Measurements from ENCODE around the gene NUDT14.

NUDT14 gene

GRCh38 chr14:105185001-105185400 lies 3.9 kb upstream of the NUDT14 start:
- no peaks in the 10 kb centered on the region for H3K36me3 ChIP-seq (ENCODE audit: control insufficient read depth in 1 of 2, insufficient read depth in 2 of 2, low read length in 2 of 2)
- H3K4me2 ChIP-seq (ENCODE audit: low read length): no peak overlapping the region
- H2AFZ ChIP-seq (ENCODE audit: insufficient read depth, low read length, poor library complexity): no peak overlapping the region
- WGBS (ENCODE audit: extremely low coverage, insufficient coverage, insufficient read length): no CpG with 5 or more reads among the region's 18 CpGs
- peaks cover 2 to 6% of the 10 kb centered on the region in 2 experiments for H3K4me1 ChIP-seq (ENCODE audit: control insufficient read depth in 1 of 2, insufficient read depth in 2 of 2, low read length in 2 of 2)
- no peak overlapping the region for H4K8ac ChIP-seq (ENCODE audit: low read depth, low read length)
- H3K79me1 ChIP-seq (ENCODE audit: low read length): peaks cover 2% of the 10 kb centered on the region
- no peak overlapping the region for H3K4ac ChIP-seq (ENCODE audit: low read depth, low read length)
- H2BK5ac ChIP-seq (ENCODE audit: low read depth, low read length, poor library complexity): no peak overlapping the region
- H3K79me2 ChIP-seq (ENCODE audit: control insufficient read depth, insufficient read depth, low read length, poor library complexity): peaks cover 3% of the 10 kb centered on the region
- H4K12ac ChIP-seq (ENCODE audit: low read depth, low read length): no peak overlapping the region
- no peak overlapping the region for H3K14ac ChIP-seq (ENCODE audit: low read length)
- no peaks in the 10 kb centered on the region for H3K27me3 ChIP-seq (ENCODE audit: insufficient read depth, low read length)
- no peak overlapping the region for H3K23ac ChIP-seq (ENCODE audit: low read length)
- H2BK12ac ChIP-seq (ENCODE audit: low read length): no peak overlapping the region
- H4K91ac ChIP-seq (ENCODE audit: low read depth, low read length): no peak overlapping the region
- no peak overlapping the region for H3K27ac ChIP-seq (ENCODE audit: low read depth, low read length)
- DNase-seq: no peak
- H3K9me3 ChIP-seq (ENCODE audit: insufficient read depth, low read depth, low read length): peaks cover 7% of the 10 kb centered on the region
- no peak overlapping the region for H3K4me3 ChIP-seq (ENCODE audit: low read depth, low read length)
- H3K9ac ChIP-seq (ENCODE audit: low read length): no peak overlapping the region
- no peak overlapping the region for H2BK120ac ChIP-seq (ENCODE audit: insufficient read depth, low read length, poor library complexity)
- H3K18ac ChIP-seq (ENCODE audit: low read length): no peak overlapping the region
- no peak overlapping the region for H2AK5ac ChIP-seq (ENCODE audit: low read length)

GRCh38 chr14:105184461-105184860 lies 3.3 kb upstream of the NUDT14 start:
- no peak overlapping the region for H3K14ac ChIP-seq (ENCODE audit: low read length)
- no peak overlapping the region for H4K8ac ChIP-seq (ENCODE audit: low read depth, low read length)
- no peak overlapping the region for H3K23ac ChIP-seq (ENCODE audit: low read length)
- no peak overlapping the region for H3K4ac ChIP-seq (ENCODE audit: low read depth, low read length)
- no peaks in the 10 kb centered on the region for H3K36me3 ChIP-seq (ENCODE audit: control insufficient read depth in 1 of 2, insufficient read depth in 2 of 2, low read length in 2 of 2)
- H3K27ac ChIP-seq (ENCODE audit: low read depth, low read length): no peak overlapping the region
- no peak overlapping the region for H4K12ac ChIP-seq (ENCODE audit: low read depth, low read length)
- peaks cover 2% of the 10 kb centered on the region for H3K79me1 ChIP-seq (ENCODE audit: low read length)
- no peak overlapping the region for H2AFZ ChIP-seq (ENCODE audit: insufficient read depth, low read length, poor library complexity)
- H3K4me2 ChIP-seq (ENCODE audit: low read length): no peak overlapping the region
- no peak for DNase-seq
- no peak overlapping the region for H4K91ac ChIP-seq (ENCODE audit: low read depth, low read length)
- H2BK12ac ChIP-seq (ENCODE audit: low read length): no peak overlapping the region
- no CpG with 5 or more reads among the region's 9 CpGs for WGBS (ENCODE audit: extremely low coverage, insufficient coverage, insufficient read length)
- no peak overlapping the region for H3K9ac ChIP-seq (ENCODE audit: low read length)
- H3K4me3 ChIP-seq (ENCODE audit: low read depth, low read length): no peak overlapping the region
- H3K79me2 ChIP-seq (ENCODE audit: control insufficient read depth, insufficient read depth, low read length, poor library complexity): peaks cover 3% of the 10 kb centered on the region
- H2AK5ac ChIP-seq (ENCODE audit: low read length): no peak overlapping the region
- H2BK120ac ChIP-seq (ENCODE audit: insufficient read depth, low read length, poor library complexity): no peak overlapping the region
- H3K18ac ChIP-seq (ENCODE audit: low read length): no peak overlapping the region
- H2BK5ac ChIP-seq (ENCODE audit: low read depth, low read length, poor library complexity): no peak overlapping the region
- peaks cover 7% of the 10 kb centered on the region for H3K9me3 ChIP-seq (ENCODE audit: insufficient read depth, low read depth, low read length)
- peaks cover 2 to 6% of the 10 kb centered on the region in 2 experiments for H3K4me1 ChIP-seq (ENCODE audit: control insufficient read depth in 1 of 2, insufficient read depth in 2 of 2, low read length in 2 of 2)
- no peaks in the 10 kb centered on the region for H3K27me3 ChIP-seq (ENCODE audit: insufficient read depth, low read length)

GRCh38 chr14:105182296-105183020 lies 1.3 kb upstream of the NUDT14 start:
- no peak overlapping the region for H3K14ac ChIP-seq (ENCODE audit: low read length)
- H2BK12ac ChIP-seq (ENCODE audit: low read length): no peak overlapping the region
- no peak overlapping the region for H3K18ac ChIP-seq (ENCODE audit: low read length)
- H2AFZ ChIP-seq (ENCODE audit: insufficient read depth, low read length, poor library complexity): no peak overlapping the region
- H3K23ac ChIP-seq (ENCODE audit: low read length): no peak overlapping the region
- H2BK120ac ChIP-seq (ENCODE audit: insufficient read depth, low read length, poor library complexity): no peak overlapping the region
- no peak overlapping the region for H4K8ac ChIP-seq (ENCODE audit: low read depth, low read length)
- H4K12ac ChIP-seq (ENCODE audit: low read depth, low read length): no peak overlapping the region
- H3K27me3 ChIP-seq (ENCODE audit: insufficient read depth, low read length): no peaks in the 10 kb centered on the region
- no peak overlapping the region for H2BK5ac ChIP-seq (ENCODE audit: low read depth, low read length, poor library complexity)
- H3K4me3 ChIP-seq (ENCODE audit: low read depth, low read length): no peak overlapping the region
- peaks cover 3% of the 10 kb centered on the region for H3K79me2 ChIP-seq (ENCODE audit: control insufficient read depth, insufficient read depth, low read length, poor library complexity)
- H4K91ac ChIP-seq (ENCODE audit: low read depth, low read length): no peak overlapping the region
- peaks cover 2 to 6% of the 10 kb centered on the region in 2 experiments for H3K4me1 ChIP-seq (ENCODE audit: control insufficient read depth in 1 of 2, insufficient read depth in 2 of 2, low read length in 2 of 2)
- no peak overlapping the region for H3K9ac ChIP-seq (ENCODE audit: low read length)
- peaks cover 2% of the 10 kb centered on the region for H3K79me1 ChIP-seq (ENCODE audit: low read length)
- no peak overlapping the region for H2AK5ac ChIP-seq (ENCODE audit: low read length)
- no peaks in the 10 kb centered on the region for H3K9me3 ChIP-seq (ENCODE audit: insufficient read depth, low read depth, low read length)
- H3K4me2 ChIP-seq (ENCODE audit: low read length): no peak overlapping the region
- peak in 1 of 2 donors; percentile 33 for DNase-seq
- whole genome bisulfite sequencing (ENCODE audit: extremely low coverage, insufficient coverage, insufficient read length): no CpG with 5 or more reads among the region's 25 CpGs
- no peak overlapping the region for H3K27ac ChIP-seq (ENCODE audit: low read depth, low read length)
- no peak overlapping the region for H3K4ac ChIP-seq (ENCODE audit: low read depth, low read length)
- H3K36me3 ChIP-seq (ENCODE audit: control insufficient read depth in 1 of 2, insufficient read depth in 2 of 2, low read length in 2 of 2): no peaks in the 10 kb centered on the region

GRCh38 chr14:105181549-105182295 lies 610 bp upstream of the NUDT14 start:
- H2AK5ac ChIP-seq (ENCODE audit: low read length): no peak overlapping the region
- H3K23ac ChIP-seq (ENCODE audit: low read length): no peak overlapping the region
- no peak overlapping the region for H4K8ac ChIP-seq (ENCODE audit: low read depth, low read length)
- H3K18ac ChIP-seq (ENCODE audit: low read length): no peak overlapping the region
- H3K4ac ChIP-seq (ENCODE audit: low read depth, low read length): no peak overlapping the region
- peak overlapping the region; percentile 62 for H3K4me2 ChIP-seq (ENCODE audit: low read length)
- no peak overlapping the region for H2BK120ac ChIP-seq (ENCODE audit: insufficient read depth, low read length, poor library complexity)
- DNase-seq: no peak
- no peak overlapping the region for H3K27ac ChIP-seq (ENCODE audit: low read depth, low read length)
- no peak overlapping the region for H4K91ac ChIP-seq (ENCODE audit: low read depth, low read length)
- WGBS (ENCODE audit: extremely low coverage, insufficient coverage, insufficient read length): no CpG with 5 or more reads among the region's 21 CpGs
- no peak overlapping the region for H3K4me3 ChIP-seq (ENCODE audit: low read depth, low read length)
- no peaks in the 10 kb centered on the region for H3K9me3 ChIP-seq (ENCODE audit: insufficient read depth, low read depth, low read length)
- peaks cover 2% of the 10 kb centered on the region for H3K79me1 ChIP-seq (ENCODE audit: low read length)
- H3K9ac ChIP-seq (ENCODE audit: low read length): no peak overlapping the region
- peaks cover 2 to 6% of the 10 kb centered on the region in 2 experiments for H3K4me1 ChIP-seq (ENCODE audit: control insufficient read depth in 1 of 2, insufficient read depth in 2 of 2, low read length in 2 of 2)
- no peak overlapping the region for H2BK12ac ChIP-seq (ENCODE audit: low read length)
- H3K14ac ChIP-seq (ENCODE audit: low read length): no peak overlapping the region
- H3K79me2 ChIP-seq (ENCODE audit: control insufficient read depth, insufficient read depth, low read length, poor library complexity): peaks cover 3% of the 10 kb centered on the region
- H2AFZ ChIP-seq (ENCODE audit: insufficient read depth, low read length, poor library complexity): no peak overlapping the region
- H4K12ac ChIP-seq (ENCODE audit: low read depth, low read length): peak overlapping the region; percentile 23
- H3K27me3 ChIP-seq (ENCODE audit: insufficient read depth, low read length): no peaks in the 10 kb centered on the region
- no peak overlapping the region for H2BK5ac ChIP-seq (ENCODE audit: low read depth, low read length, poor library complexity)
- H3K36me3 ChIP-seq (ENCODE audit: control insufficient read depth in 1 of 2, insufficient read depth in 2 of 2, low read length in 2 of 2): no peaks in the 10 kb centered on the region
